IMR-90 (cell line): ENCODE results near the gene FAM24B.
"Not testable (repeated sequence)": the region's sequence is repeated elsewhere in the genome, so short reads cannot be mapped to it uniquely, and the experiment has no call there.

Experiments
- BHLHE40 ChIP-seq: fragments of 150-350 bp; IDR thresholded peaks from 2 replicates; pipeline ENCODE4 v1.6.1; 2016; ENCODE audit warnings: mild to moderate bottlenecking, low read depth, low read length
- CEBPB ChIP-seq: IDR thresholded peaks from 2 replicates; pipeline ENCODE4 v1.6.1; 2012; ENCODE audit warnings: low read depth, low read length, improper control_type of control experiment
- CHD1 ChIP-seq: IDR thresholded peaks from 2 replicates; pipeline ENCODE4 v1.6.1; 2012; ENCODE audit warnings: low read depth, low read length, improper control_type of control experiment
- FOS ChIP-seq: fragments of 150-350 bp; IDR thresholded peaks from 2 replicates; pipeline ENCODE4 v1.6.1; 2016; ENCODE audit warnings: low read depth, low read length
- MAFK ChIP-seq: IDR thresholded peaks from 2 replicates; pipeline ENCODE4 v1.6.1; 2012; ENCODE audit warnings: low read depth, low read length, improper control_type of control experiment
- POLR2A ChIP-seq: IDR thresholded peaks from 2 replicates; pipeline ENCODE4 v1.6.1; 2012; ENCODE audit warnings: mild to moderate bottlenecking, low read depth, low read length
- RAD21 ChIP-seq: IDR thresholded peaks from 2 replicates; pipeline ENCODE4 v1.6.1; 2012; ENCODE audit warnings: low read length, improper control_type of control experiment
- RFX5 ChIP-seq: IDR thresholded peaks from 2 replicates; pipeline ENCODE4 v1.8.0; 2012; ENCODE audit warnings: low read depth, mild to moderate bottlenecking, low read length, moderate library complexity
- TF ChIP-seq, protein P1 (sequence below): conservative IDR thresholded peaks from 2 replicates; pipeline ENCODE4 v1.5.1; 2012; ENCODE audit warnings: mild to moderate bottlenecking, low read depth, low read length, improper control_type of control experiment

- TF ChIP-seq, protein P1, sequence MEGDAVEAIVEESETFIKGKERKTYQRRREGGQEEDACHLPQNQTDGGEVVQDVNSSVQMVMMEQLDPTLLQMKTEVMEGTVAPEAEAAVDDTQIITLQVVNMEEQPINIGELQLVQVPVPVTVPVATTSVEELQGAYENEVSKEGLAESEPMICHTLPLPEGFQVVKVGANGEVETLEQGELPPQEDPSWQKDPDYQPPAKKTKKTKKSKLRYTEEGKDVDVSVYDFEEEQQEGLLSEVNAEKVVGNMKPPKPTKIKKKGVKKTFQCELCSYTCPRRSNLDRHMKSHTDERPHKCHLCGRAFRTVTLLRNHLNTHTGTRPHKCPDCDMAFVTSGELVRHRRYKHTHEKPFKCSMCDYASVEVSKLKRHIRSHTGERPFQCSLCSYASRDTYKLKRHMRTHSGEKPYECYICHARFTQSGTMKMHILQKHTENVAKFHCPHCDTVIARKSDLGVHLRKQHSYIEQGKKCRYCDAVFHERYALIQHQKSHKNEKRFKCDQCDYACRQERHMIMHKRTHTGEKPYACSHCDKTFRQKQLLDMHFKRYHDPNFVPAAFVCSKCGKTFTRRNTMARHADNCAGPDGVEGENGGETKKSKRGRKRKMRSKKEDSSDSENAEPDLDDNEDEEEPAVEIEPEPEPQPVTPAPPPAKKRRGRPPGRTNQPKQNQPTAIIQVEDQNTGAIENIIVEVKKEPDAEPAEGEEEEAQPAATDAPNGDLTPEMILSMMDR: not testable (repeated sequence)
- not testable (repeated sequence) for TF ChIP-seq RFX5, POLR2A, FOS, RAD21, CHD1, MAFK, BHLHE40, CEBPB
Observed at GRCh38 chr10:122868768-122869167, 10.6 kb downstream of the FAM24B start.
